Stimulated activated CD8-positive, alpha-beta memory T cell treated with anti-CD3 and anti-CD28 coated beads, Interleukin-12 subunit alpha, Interleukin-12 subunit beta, amount 100 ng/mL, for 24 hours (primary cell): ENCODE data around the gene FBXL13.
"Not testable (repeated sequence)": the region's sequence is repeated elsewhere in the genome, so short reads cannot be mapped to it uniquely, and the experiment has no call there.

Experiments
- DNase-seq: peaks from one replicate; pipeline ENCODE4 v3.0.0-alpha.2; 2020; ENCODE audit errors: extremely low read depth

FBXL13 gene

GRCh38 chr7:102856036-102856435, 218.6 kb downstream of the FBXL13 start:
- no peak for DNase-seq

- DNase-seq: no peak
Measured at GRCh38 chr7:102849538-102849937, 225.1 kb downstream of the FBXL13 start.

DNA sequence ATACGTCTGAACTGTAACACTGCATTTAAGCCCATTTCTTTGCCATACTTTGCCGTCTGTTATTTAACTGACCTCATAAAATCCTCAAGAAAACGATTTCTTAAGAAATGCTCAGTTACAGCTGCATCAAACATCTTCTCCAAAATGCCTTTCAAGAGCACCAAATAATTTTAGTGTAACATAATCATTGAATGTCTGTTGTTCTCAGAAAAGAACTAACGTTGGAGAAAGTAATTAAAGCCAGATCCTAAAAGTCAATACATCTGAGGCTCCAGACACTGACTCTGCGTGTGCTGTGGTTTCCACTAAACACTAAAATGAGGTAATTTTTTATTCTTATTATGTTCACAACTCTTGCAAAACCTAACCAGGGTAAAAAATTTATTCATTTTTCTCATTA, 225.5 kb downstream of the FBXL13 start:
- no peak for DNase-seq

- no peak for DNase-seq
Measured at GRCh38 chr7:102845346-102845745, 229.2 kb downstream of the FBXL13 start.

GRCh38 chr7:102843850-102844249, 230.7 kb downstream of the FBXL13 start:
- no peak for DNase-seq

DNA sequence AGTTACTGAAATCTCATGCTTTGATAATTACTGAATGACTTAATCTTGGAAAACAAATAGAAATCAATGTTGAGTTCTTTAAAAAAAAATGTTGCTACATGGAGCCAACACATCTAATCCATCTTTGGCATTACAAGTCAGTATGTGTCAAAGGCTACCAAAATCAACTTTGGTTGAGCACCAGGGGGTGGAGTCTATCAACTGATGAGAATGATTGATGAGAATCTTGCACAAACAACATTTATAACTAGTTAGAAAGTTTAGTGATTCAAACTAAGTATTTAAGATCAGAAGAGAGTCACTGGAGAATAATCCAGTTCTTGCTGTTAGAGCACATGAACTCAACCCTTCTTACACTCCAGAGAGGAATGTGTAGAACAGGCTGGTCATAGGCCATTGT, 232.3 kb downstream of the FBXL13 start:
- no peak for DNase-seq

DNA sequence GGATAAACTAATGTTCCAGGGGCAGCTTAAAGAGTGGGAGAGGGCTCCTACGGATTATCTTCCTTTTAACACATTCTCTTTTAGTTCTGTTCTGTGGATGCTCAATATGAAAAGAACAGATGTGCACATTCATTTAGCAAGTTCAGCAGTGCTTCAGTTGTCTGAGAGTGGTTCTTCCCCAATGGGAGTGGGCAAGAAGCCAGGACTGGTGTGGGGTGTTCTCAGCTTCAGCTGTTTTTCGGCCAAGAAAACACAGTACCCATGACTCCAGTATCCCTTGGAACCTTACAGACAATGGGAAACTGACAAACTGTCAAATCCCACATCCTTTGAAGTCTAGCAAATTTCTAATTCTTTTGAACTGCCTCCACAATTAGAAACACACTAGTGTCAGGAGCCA, 233.3 kb downstream of the FBXL13 start:
- DNase-seq: no peak

DNA sequence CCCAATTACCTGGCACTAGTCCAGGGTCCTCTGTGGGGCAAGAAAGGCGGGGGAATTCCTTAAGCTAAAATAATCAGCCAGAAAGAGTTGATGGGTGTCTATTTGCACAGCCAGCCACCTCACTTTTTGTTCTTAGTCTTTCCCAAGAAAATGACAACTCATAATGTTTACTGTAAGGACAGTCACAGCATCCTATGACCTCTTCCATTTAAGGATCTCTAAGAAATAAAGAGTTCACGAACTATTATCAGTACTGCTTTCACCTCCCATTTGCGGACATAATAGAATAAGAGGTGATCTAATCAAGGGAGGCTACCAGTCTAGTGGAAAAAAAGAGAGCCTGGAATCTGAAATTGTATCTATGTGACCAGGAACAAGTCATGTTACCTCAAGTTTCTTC, 234.2 kb downstream of the FBXL13 start:
- no peak for DNase-seq

- DNase-seq: not testable (repeated sequence)
Measured at GRCh38 chr7:102838572-102839101, 236.0 kb downstream of the FBXL13 start.

- no peak for DNase-seq
Measured at GRCh38 chr7:102837802-102838201, 236.8 kb downstream of the FBXL13 start.

DNA sequence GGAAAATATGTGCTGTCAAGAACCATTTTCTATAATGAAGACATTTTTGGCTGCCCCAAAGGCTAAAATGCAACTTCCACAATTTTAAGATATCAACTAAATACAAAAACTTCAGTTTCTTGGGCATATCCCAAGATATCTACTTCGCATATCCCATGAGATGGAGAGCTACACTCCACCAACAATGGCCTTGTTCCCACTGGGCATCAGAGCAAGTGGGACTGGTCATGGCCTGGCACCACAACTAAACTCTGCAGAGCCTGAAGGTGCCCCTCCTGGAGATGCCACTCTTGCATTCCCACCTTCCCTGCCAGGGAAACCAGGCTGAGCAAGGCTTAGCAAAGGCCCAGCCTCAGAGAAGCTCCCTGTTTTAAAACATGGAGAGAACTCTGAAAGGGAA, 237.6 kb downstream of the FBXL13 start:
- DNase-seq: no peak

DNA sequence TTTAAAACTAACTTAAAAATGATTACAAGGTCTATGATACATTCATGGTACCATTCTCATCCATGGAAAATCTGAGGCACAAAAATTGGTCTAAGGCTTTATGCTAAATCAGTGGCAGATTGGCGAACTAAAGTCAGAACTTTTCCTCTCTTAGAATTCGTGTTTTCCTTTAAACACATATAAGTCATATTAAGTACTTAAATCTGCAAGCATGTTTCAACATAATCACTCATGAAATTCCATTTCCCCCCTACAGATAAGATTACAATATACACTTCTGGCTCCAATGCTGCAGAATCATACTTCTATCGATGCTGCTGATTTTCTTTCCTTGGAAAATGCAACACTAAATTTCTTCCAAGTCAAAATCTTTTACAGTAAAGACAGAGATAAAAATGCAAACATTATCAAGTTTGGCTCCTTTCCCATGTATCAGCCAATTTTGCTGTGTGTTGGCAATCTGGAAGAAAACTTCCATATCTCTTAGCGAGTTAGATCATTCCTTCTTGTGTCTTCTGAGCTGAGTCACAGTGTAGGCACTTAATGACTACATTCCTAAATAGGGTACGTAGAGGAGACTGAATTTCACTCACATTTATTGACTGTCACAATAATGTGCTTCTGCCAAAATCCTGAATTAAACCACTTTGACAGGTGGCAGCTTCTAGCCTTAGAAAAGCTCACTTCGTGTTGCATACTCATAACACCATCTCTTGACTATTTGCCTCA, 238.2 kb downstream of the FBXL13 start:
- no peak for DNase-seq

GRCh38 chr7:102834999-102835398, 239.6 kb downstream of the FBXL13 start:
- no peak for DNase-seq

GRCh38 chr7:102834466-102834865, 240.1 kb downstream of the FBXL13 start:
- no peak for DNase-seq

DNA sequence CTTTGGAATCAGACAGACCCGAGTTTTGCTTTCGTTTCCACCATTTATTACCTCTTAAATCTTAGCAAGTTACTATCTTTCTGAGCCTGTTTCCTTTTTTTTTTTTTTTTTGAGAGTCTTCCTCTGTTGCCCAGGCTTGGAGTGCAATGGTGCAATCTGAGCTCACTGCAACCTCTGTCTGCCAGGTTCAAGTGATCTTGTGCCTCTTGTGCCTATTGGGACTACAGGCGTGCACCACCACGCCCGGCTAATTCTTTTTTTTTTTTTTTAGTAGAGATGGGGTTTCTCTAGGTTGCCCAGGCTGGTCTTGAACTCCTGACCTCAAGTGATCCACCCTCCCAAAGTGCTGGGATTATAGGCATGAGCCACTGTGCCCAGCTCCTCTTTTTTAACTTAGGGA, 241.3 kb downstream of the FBXL13 start:
- no peak for DNase-seq

DNA sequence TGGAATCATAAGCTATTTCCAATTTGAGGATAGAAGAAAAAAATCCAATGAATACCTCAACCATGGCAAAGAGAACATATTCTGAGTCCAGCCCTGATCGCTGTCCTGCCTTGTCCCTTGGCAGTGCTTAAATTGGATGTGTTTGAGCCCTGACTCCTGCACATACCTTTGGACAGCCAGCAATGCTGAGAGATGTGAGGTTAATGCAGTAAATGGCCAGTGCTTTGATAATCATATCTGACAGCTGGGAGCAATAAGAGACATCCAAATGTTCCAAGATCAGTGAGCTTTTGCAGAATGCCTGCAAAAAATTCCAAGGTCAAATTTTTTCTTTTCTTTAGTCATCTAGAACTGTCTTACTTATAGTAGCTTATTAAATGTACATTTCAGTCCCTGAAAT, 241.9 kb downstream of the FBXL13 start:
- DNase-seq: no peak

DNA sequence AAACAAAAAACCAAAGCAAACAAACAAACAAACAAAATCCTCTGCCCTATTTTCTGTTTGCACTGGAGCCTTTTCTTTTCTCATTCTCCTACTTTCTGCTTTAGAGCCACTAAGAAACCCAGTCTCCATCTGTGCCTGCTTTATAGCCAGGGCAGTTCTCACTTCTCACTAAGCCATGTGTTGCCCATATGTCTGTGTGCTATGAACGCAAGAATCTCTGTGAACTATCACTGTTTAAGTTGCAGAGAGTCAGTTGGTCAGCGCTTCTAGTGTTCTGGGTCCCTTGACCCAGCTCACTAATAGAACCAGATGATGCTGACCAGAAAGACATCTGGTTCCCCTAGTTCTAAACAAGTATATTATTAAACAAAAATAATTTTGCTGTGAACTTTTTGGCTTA, 244.4 kb downstream of the FBXL13 start:
- DNase-seq: no peak

DNA sequence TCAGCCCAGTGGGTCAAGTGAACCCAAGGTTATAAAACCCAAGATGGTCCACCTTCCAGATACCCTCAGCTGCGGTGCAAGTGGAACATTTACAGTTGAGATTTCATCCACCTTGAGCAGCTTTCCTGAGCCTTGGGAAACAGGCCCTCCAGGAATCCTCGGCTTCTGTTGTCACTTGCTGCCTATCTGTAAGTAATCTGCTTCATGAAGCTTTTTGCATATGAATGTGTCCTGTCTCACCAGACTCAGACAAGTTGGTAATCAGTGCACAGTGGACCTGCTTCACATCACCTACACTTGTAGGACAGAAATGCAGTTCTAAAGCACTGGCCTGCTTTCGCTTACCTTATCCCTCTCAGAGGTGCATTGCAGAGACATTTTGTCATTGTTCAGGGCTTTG, 245.5 kb downstream of the FBXL13 start:
- DNase-seq: no peak

- no peak for DNase-seq
Measured at GRCh38 chr7:102828286-102828685, 246.3 kb downstream of the FBXL13 start.

GRCh38 chr7:102823390-102824119, 251.0 kb downstream of the FBXL13 start:
- DNase-seq: no peak

GRCh38 chr7:102821994-102822747, 252.4 kb downstream of the FBXL13 start:
- DNase-seq: no peak

GRCh38 chr7:102819151-102819550, 255.4 kb downstream of the FBXL13 start:
- no peak for DNase-seq
